ENCODE results near the gene UBAP2L.
"Not testable (repeated sequence)": the region's sequence is repeated elsewhere in the genome, so short reads cannot be mapped to it uniquely, and the experiment has no call there.

UBAP2L gene

DNA sequence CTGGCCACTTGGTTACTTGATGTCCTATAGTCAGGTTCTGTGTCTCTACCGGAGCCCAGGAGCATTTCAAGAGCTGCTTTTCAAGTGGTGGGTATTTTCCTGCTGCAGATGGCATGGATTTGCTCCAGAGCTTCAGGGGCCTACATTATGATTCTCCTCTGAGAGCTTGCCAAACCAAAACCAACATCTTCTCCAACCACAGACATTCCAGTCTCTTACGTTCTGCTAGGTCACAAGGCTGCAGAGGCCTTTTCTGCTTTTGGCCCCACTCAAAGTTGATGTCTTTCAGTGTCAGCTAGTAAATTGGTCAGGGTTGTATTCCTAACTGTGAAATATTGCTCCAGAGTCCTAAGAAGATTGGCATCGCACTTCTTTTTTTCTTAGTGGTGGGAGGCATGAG, 85.4 kb downstream of the UBAP2L start:
- Histone ChIP-seq H3K4me1 (ENCODE audit: control insufficient read depth in 2 of 2, insufficient read depth in 1 of 2, low read depth in 1 of 2, low read length in 2 of 2) (no peaks in the 10 kb centered on the region), H3K18ac (ENCODE audit: low read length) (no peak overlapping the region), H4K8ac (ENCODE audit: low read depth, low read length) (no peak overlapping the region), H3K27me3 (ENCODE audit: control insufficient read depth in 3 of 3, insufficient read depth in 3 of 3, low read depth in 1 of 3, low read length in 3 of 3) (peaks cover 0 to 4% (median 0%) of the 10 kb centered on the region in 3 experiments), H2AFZ (ENCODE audit: low read length) (no peak overlapping the region), H3K4ac (ENCODE audit: low read length) (no peak overlapping the region), H3K9ac (ENCODE audit: low read depth, low read length, poor library complexity) (no peak overlapping the region), H2BK5ac (ENCODE audit: low read length) (no peak overlapping the region), H2AK5ac (ENCODE audit: low read depth, low read length) (no peak overlapping the region), H3K9me3 (replicated peaks in 1 of 2; ENCODE audit: control insufficient read depth in 2 of 2, insufficient read depth in 1 of 2, low read depth in 1 of 2, low read length in 2 of 2) (no peaks in the 10 kb centered on the region), H3K36me3 (replicated peaks in 1 of 2; ENCODE audit: control insufficient read depth in 2 of 2, insufficient read depth in 2 of 2, low read length in 2 of 2) (no peaks in the 10 kb centered on the region), H3K23ac (ENCODE audit: low read depth, low read length, poor library complexity) (no peak overlapping the region), H4K91ac (ENCODE audit: low read depth, low read length, poor library complexity) (no peak overlapping the region), H3K4me3 (ENCODE audit: low read length in 2 of 2) (no peak overlapping the region), H3K27ac (replicated peaks; ENCODE audit: low read length) (no peak overlapping the region), H2BK15ac (ENCODE audit: low read length) (no peak overlapping the region), H3K14ac (ENCODE audit: low read length) (no peak overlapping the region), H3K4me2 (ENCODE audit: insufficient read depth, low read length, poor library complexity, severe bottlenecking) (no peak overlapping the region), H3K79me1 (ENCODE audit: low read depth, low read length) (no peaks in the 10 kb centered on the region), H2BK12ac (ENCODE audit: low read length) (no peak overlapping the region), H2BK120ac (ENCODE audit: low read depth, low read length) (no peak overlapping the region)
- no CpG with 5 or more reads among the region's 3 CpGs for WGBS, 2 donors (ENCODE audit: extremely low coverage in 2 of 2, insufficient read length in 2 of 2, insufficient replicate concordance in 1 of 2)
- DNase-seq (ENCODE audit: low spot score) = no peak

DNA sequence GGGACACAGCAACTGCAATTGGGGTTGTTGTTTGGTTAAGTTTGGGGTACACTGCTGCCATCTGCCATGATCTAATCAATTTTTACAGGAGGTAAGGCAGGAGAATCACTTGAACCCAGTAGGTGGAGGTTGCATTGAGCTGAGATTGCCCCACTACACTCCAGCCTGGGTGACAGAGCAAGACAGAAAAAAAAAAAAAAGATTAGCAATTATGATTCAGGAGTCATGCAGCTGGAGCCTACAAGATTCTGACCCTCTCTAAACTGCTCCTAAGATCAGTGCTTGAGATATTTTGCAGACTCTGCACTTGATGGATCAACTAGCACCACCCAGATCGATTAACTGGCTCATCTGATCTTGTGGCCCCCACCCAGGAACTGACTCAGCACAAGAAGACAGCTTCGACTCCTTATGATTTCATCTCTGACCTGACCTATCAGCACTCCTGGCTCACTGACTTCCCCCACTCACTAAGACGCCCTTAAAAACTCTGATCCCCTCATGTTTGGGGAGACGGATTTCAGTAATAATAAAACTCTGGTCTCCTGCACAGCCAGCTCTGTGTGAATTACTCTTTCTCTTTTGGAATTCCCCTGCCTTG, 87.0 kb downstream of the UBAP2L start:
- WGBS, 2 donors (ENCODE audit: extremely low coverage in 2 of 2, insufficient read length in 2 of 2, insufficient replicate concordance in 1 of 2) = no CpG with 5 or more reads among the region's 4 CpGs
- H4K8ac ChIP-seq (ENCODE audit: low read depth, low read length); H3K27ac ChIP-seq (replicated peaks; ENCODE audit: low read length); H2AFZ ChIP-seq (ENCODE audit: low read length); DNase-seq (ENCODE audit: low spot score); H4K91ac ChIP-seq (ENCODE audit: low read depth, low read length, poor library complexity); H3K9me3 ChIP-seq (replicated peaks in 1 of 2; ENCODE audit: control insufficient read depth in 2 of 2, insufficient read depth in 1 of 2, low read depth in 1 of 2, low read length in 2 of 2); H2BK12ac ChIP-seq (ENCODE audit: low read length); H3K4me1 ChIP-seq (ENCODE audit: control insufficient read depth in 2 of 2, insufficient read depth in 1 of 2, low read depth in 1 of 2, low read length in 2 of 2); H3K79me1 ChIP-seq (ENCODE audit: low read depth, low read length); H3K4ac ChIP-seq (ENCODE audit: low read length); H3K9ac ChIP-seq (ENCODE audit: low read depth, low read length, poor library complexity); H3K4me2 ChIP-seq (ENCODE audit: insufficient read depth, low read length, poor library complexity, severe bottlenecking); H3K14ac ChIP-seq (ENCODE audit: low read length); H2AK5ac ChIP-seq (ENCODE audit: low read depth, low read length); H2BK120ac ChIP-seq (ENCODE audit: low read depth, low read length); H3K27me3 ChIP-seq (ENCODE audit: control insufficient read depth in 3 of 3, insufficient read depth in 3 of 3, low read depth in 1 of 3, low read length in 3 of 3); H3K4me3 ChIP-seq (ENCODE audit: low read length in 2 of 2); H3K36me3 ChIP-seq (replicated peaks in 1 of 2; ENCODE audit: control insufficient read depth in 2 of 2, insufficient read depth in 2 of 2, low read length in 2 of 2); H3K18ac ChIP-seq (ENCODE audit: low read length); H3K23ac ChIP-seq (ENCODE audit: low read depth, low read length, poor library complexity); H2BK15ac ChIP-seq (ENCODE audit: low read length); H2BK5ac ChIP-seq (ENCODE audit: low read length): not testable (repeated sequence)

DNA sequence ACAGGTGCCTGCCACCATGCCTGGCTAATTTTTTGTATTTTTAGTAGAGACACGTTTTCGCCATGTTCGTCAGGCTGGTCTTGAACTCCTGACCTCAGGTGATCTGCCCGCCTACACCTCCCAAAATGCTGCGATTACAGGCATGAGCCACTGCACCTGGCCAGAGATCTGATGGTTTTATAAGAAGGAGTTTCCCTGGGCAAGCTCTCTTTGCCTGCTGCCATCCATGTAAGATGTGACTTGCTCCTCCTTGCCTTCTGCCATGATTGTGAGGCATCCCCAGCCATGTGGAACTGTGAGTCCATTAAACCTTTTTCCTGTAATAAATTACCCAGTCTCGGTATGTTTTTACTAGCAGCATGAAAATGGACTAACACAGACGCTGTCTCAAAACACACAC, 88.4 kb downstream of the UBAP2L start:
- not testable (repeated sequence) for H4K91ac ChIP-seq (ENCODE audit: low read depth, low read length, poor library complexity); H2BK12ac ChIP-seq (ENCODE audit: low read length); H3K9me3 ChIP-seq (replicated peaks in 1 of 2; ENCODE audit: control insufficient read depth in 2 of 2, insufficient read depth in 1 of 2, low read depth in 1 of 2, low read length in 2 of 2); H3K79me1 ChIP-seq (ENCODE audit: low read depth, low read length); H2AFZ ChIP-seq (ENCODE audit: low read length); H3K27me3 ChIP-seq (ENCODE audit: control insufficient read depth in 3 of 3, insufficient read depth in 3 of 3, low read depth in 1 of 3, low read length in 3 of 3); H2BK120ac ChIP-seq (ENCODE audit: low read depth, low read length); H3K36me3 ChIP-seq (replicated peaks in 1 of 2; ENCODE audit: control insufficient read depth in 2 of 2, insufficient read depth in 2 of 2, low read length in 2 of 2); H3K4ac ChIP-seq (ENCODE audit: low read length); H3K4me2 ChIP-seq (ENCODE audit: insufficient read depth, low read length, poor library complexity, severe bottlenecking); H2BK15ac ChIP-seq (ENCODE audit: low read length); H3K4me3 ChIP-seq (ENCODE audit: low read length in 2 of 2); H3K9ac ChIP-seq (ENCODE audit: low read depth, low read length, poor library complexity); H3K23ac ChIP-seq (ENCODE audit: low read depth, low read length, poor library complexity); H3K4me1 ChIP-seq (ENCODE audit: control insufficient read depth in 2 of 2, insufficient read depth in 1 of 2, low read depth in 1 of 2, low read length in 2 of 2); H2BK5ac ChIP-seq (ENCODE audit: low read length); H4K8ac ChIP-seq (ENCODE audit: low read depth, low read length); H2AK5ac ChIP-seq (ENCODE audit: low read depth, low read length); H3K27ac ChIP-seq (replicated peaks; ENCODE audit: low read length); H3K14ac ChIP-seq (ENCODE audit: low read length); H3K18ac ChIP-seq (ENCODE audit: low read length); DNase-seq (ENCODE audit: low spot score)
- no CpG with 5 or more reads among the region's 7 CpGs for WGBS, 2 donors (ENCODE audit: extremely low coverage in 2 of 2, insufficient read length in 2 of 2, insufficient replicate concordance in 1 of 2)

DNA sequence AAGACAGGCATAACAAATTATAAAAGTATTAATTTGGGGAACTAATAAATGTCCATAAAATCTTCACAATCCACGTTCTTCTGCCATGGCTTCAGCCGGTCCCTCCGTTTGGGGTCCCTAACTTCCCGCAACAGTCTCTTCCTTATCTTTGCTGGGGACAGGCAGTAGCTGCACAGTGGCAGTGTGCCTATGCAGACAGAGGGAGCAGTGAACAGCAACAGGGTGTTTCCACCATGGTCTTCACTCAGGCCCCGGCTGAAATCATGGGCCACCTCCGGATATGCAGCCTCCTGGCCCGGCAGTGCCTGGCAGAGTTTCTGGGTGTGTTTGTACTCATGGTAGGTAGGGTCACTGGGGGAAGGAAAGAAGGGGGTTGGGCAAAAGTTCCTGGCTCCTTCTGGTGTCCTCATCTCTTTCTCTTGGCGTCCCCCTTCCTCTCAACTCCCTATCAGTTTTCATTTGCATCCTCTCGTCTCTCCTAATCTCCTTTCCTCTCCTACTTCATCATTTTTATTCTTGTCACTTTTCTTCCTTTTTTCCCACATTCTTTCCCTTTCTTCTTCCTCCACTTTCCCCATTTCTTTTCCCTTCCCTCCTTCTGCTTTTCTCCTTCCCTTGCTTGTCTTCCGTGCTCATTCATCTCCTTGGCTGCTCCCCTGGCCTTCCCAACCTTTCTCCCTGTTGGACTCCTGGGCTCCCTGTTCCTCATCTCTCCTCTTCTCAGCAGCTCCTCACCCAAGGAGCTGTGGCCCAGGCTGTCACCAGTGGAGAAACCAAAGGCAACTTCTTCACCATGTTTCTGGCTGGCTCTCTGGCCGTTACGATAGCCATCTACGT, 91.7 kb downstream of the UBAP2L start:
- not testable (repeated sequence) for H2BK120ac ChIP-seq (ENCODE audit: low read depth, low read length); H2AK5ac ChIP-seq (ENCODE audit: low read depth, low read length); DNase-seq (ENCODE audit: low spot score); H3K14ac ChIP-seq (ENCODE audit: low read length); H3K4me2 ChIP-seq (ENCODE audit: insufficient read depth, low read length, poor library complexity, severe bottlenecking); H3K18ac ChIP-seq (ENCODE audit: low read length); H3K27me3 ChIP-seq (ENCODE audit: control insufficient read depth in 3 of 3, insufficient read depth in 3 of 3, low read depth in 1 of 3, low read length in 3 of 3); H4K91ac ChIP-seq (ENCODE audit: low read depth, low read length, poor library complexity); H4K8ac ChIP-seq (ENCODE audit: low read depth, low read length); H3K9me3 ChIP-seq (replicated peaks in 1 of 2; ENCODE audit: control insufficient read depth in 2 of 2, insufficient read depth in 1 of 2, low read depth in 1 of 2, low read length in 2 of 2); H3K9ac ChIP-seq (ENCODE audit: low read depth, low read length, poor library complexity); H2BK15ac ChIP-seq (ENCODE audit: low read length); H3K4ac ChIP-seq (ENCODE audit: low read length); H3K27ac ChIP-seq (replicated peaks; ENCODE audit: low read length); H3K23ac ChIP-seq (ENCODE audit: low read depth, low read length, poor library complexity); H2BK5ac ChIP-seq (ENCODE audit: low read length); H2BK12ac ChIP-seq (ENCODE audit: low read length); H2AFZ ChIP-seq (ENCODE audit: low read length); H3K4me3 ChIP-seq (ENCODE audit: low read length in 2 of 2); H3K36me3 ChIP-seq (replicated peaks in 1 of 2; ENCODE audit: control insufficient read depth in 2 of 2, insufficient read depth in 2 of 2, low read length in 2 of 2); H3K4me1 ChIP-seq (ENCODE audit: control insufficient read depth in 2 of 2, insufficient read depth in 1 of 2, low read depth in 1 of 2, low read length in 2 of 2); H3K79me1 ChIP-seq (ENCODE audit: low read depth, low read length)
- no CpG with 5 or more reads among the region's 13 CpGs for WGBS, 2 donors (ENCODE audit: extremely low coverage in 2 of 2, insufficient read length in 2 of 2, insufficient replicate concordance in 1 of 2)

Data from neuronal stem cell (in vitro differentiated cells).